OCI-LY1 (cell line): ENCODE results near the gene USP38.

Experiments
- EZH2 ChIP-seq: fragments of 200-600 bp; sonication (generic), shearing (Covaris generic); IDR thresholded peaks from 2 replicates; pipeline ENCODE4 v1.8.0; 2017; ENCODE audit warnings: borderline replicate concordance, mixed run types, mild to moderate bottlenecking, antibody characterized with exemption, low read length, moderate library complexity, mixed read lengths
- TF ChIP-seq, protein P1 (sequence below): fragments of 200-600 bp; sonication (generic), shearing (Covaris generic); IDR thresholded peaks from 2 replicates; pipeline ENCODE4 v1.5.1; 2017; ENCODE audit warnings: mild to moderate bottlenecking, antibody characterized with exemption, low read length, moderate library complexity, mixed read lengths

DNA sequence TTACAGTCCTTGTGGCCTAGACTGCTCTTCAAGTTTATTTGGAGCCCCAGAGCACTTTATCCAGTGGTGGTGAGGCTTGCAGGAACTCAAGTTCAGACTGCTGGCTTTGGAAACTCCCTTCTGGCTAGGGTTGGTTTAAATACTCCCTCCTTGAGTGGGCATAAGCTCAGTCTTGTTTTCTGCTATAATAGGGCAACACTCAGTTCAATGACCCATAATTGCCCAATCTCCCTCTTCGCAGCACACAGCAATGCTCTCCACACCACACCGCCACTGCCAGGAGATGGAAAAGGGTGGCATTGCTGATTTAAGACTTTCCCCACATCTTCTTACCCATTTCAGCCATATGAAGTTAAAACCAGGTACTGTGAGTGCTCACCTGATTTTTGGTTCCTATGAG, 27.9 kb upstream of the USP38 start:
- TF ChIP-seq, protein P1, sequence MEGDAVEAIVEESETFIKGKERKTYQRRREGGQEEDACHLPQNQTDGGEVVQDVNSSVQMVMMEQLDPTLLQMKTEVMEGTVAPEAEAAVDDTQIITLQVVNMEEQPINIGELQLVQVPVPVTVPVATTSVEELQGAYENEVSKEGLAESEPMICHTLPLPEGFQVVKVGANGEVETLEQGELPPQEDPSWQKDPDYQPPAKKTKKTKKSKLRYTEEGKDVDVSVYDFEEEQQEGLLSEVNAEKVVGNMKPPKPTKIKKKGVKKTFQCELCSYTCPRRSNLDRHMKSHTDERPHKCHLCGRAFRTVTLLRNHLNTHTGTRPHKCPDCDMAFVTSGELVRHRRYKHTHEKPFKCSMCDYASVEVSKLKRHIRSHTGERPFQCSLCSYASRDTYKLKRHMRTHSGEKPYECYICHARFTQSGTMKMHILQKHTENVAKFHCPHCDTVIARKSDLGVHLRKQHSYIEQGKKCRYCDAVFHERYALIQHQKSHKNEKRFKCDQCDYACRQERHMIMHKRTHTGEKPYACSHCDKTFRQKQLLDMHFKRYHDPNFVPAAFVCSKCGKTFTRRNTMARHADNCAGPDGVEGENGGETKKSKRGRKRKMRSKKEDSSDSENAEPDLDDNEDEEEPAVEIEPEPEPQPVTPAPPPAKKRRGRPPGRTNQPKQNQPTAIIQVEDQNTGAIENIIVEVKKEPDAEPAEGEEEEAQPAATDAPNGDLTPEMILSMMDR: no peak
- no peak for TF ChIP-seq EZH2
